Measurements from ENCODE around the gene OSBP2.
"Not testable (repeated sequence)": the region's sequence is repeated elsewhere in the genome, so short reads cannot be mapped to it uniquely, and the experiment has no call there.

Gene OSBP2

DNA sequence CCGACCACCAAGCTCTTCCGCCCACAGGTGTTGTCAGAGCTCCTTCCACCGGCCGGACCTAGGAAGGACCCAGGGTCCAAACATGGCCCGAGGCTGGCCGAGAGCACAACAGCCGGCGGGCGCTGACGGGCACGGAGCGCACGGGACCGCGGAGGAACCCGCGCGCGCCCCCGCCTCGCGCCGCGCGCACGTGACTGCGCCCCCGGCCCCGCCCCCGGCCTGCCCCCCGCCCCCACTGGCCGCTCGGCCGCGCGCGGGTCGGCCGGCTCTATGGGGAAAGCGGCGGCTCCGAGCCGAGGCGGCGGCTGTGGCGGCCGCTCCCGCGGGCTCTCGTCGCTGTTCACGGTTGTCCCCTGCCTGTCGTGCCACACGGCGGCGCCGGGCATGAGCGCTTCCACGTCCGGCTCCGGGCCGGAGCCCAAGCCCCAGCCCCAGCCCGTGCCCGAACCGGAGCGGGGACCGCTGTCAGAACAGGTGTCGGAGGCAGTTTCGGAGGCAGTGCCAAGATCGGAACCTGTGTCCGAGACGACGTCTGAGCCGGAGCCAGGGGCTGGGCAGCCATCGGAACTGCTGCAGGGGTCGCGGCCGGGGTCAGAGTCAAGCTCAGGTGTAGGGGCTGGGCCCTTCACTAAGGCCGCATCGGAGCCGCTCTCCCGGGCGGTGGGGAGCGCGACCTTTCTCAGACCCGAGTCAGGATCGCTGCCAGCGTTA is at the start of gene OSBP2:
OSBP2 (plus strand) TSS at position 235 of the 711 bp plus-strand sequence; CDS start at position 271, 36 bp downstream.
- in situ Hi-C loops (cut with HindIII; ENCODE audit: low sequenced_read_pairs): no loop called here

- in situ Hi-C loops (cut with HindIII; ENCODE audit: low sequenced_read_pairs): no loop called here
These were observed 48.0 kb upstream of the OSBP2 start for GRCh38 chr22:30646518-30647160.

DNA sequence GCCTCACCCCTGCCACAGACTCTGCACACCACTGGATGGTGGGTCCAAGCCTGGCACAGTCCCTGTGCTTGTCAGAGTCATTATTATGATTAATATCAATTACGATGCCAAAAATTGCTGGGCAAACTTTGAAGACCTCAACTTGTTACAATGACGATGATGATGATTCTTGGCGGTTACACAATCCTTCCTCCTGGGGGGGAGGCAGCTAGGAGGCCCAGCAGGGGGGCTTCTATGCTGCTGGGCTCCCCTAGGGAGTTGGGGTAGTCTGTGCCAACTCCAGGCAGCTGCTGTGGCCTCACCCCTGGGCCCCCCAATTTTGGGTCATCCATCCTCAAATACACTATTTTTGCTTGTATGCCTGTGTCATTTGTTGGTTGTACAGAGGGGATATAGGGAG is 47.1 kb upstream of the OSBP2 start:
- in situ Hi-C loops (cut with HindIII; ENCODE audit: low sequenced_read_pairs): no loop called here

GRCh38 chr22:30648825-30649224 is 45.8 kb upstream of the OSBP2 start:
- in situ Hi-C loops (cut with HindIII; ENCODE audit: low sequenced_read_pairs): no loop called here

DNA sequence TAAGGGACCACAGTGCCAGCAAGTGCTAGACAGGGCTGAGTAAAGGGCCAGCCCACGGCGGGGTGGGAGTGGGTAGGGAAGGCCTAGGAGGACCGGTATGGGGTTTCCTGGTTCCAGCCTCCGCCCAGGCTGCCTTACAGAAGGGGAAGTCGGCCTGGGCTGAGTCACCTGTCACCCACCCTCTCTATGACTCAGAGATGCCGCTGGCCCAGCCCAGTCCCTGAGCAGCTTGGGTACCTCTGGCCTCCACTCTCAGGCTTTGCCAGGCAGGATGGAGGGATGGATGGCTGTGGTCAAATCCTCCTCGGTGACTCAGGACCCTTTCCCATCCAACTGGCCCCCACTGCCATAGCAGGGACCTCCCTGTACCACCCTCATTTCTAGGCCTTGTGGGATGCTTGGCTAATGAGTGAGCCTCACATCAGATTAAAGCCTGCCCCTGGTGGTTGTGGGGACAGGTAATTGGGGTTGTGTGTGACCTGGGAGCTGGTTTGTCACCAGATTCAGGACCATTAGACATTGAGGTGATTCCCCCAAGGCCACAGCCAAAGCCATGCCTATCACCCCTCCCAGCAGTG is 45.2 kb upstream of the OSBP2 start:
- in situ Hi-C loops (cut with HindIII; ENCODE audit: low sequenced_read_pairs): no loop called here

GRCh38 chr22:30650508-30651116 is 44.1 kb upstream of the OSBP2 start:
- in situ Hi-C loops (cut with HindIII; ENCODE audit: low sequenced_read_pairs): no loop called here

- in situ Hi-C loops (cut with HindIII; ENCODE audit: low sequenced_read_pairs): no loop called here
These were observed 41.8 kb upstream of the OSBP2 start for GRCh38 chr22:30652852-30653251.

- in situ Hi-C loops (cut with HindIII; ENCODE audit: low sequenced_read_pairs): no loop called here
These were observed 40.3 kb upstream of the OSBP2 start for GRCh38 chr22:30654361-30654760.

DNA sequence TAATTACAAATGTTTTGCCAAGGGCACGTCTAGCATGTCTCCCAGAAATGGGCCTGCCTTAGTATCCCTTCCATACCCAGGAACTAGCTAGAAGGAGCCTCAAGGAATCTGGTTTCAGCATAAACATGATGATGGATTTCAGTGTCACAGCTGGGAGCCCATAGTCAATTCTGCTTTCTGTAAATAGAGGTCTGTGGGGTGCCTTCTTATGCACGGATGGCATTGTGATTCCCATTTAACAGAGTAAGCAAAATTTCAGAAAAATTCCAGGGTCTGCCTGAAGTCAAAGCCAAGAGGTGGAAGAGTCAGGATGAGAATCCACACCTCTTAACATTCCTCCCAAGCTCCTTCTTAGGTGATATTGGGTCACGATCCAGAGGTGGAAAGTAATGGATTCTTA is 39.1 kb upstream of the OSBP2 start:
- in situ Hi-C loops (cut with HindIII; ENCODE audit: low sequenced_read_pairs): no loop called here

DNA sequence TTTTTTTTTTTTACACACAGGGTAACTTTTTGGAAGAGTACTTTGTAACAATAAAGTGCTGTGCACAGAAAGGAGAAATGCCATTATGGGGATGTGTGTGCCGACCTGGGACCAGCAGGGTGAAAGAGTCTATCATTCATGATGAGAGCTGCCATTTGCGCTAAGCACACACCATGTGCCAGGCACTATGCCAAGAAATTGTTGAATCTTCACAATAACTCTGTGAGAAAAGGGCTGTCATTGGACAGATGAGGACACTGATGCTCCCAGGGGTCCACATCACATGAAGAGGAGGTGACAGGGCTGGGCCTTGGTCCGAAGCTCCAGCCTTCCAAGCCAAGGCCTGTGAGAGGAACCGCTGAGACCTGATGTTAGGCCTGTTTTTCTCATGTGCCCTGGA is 32.6 kb upstream of the OSBP2 start:
- in situ Hi-C loops (cut with HindIII; ENCODE audit: low sequenced_read_pairs): no loop called here

GRCh38 chr22:30664798-30665197 is 29.9 kb upstream of the OSBP2 start:
- in situ Hi-C loops (cut with HindIII; ENCODE audit: low sequenced_read_pairs): no loop called here

GRCh38 chr22:30665266-30665665 is 29.4 kb upstream of the OSBP2 start:
- in situ Hi-C loops (cut with HindIII; ENCODE audit: low sequenced_read_pairs): no loop called here

DNA sequence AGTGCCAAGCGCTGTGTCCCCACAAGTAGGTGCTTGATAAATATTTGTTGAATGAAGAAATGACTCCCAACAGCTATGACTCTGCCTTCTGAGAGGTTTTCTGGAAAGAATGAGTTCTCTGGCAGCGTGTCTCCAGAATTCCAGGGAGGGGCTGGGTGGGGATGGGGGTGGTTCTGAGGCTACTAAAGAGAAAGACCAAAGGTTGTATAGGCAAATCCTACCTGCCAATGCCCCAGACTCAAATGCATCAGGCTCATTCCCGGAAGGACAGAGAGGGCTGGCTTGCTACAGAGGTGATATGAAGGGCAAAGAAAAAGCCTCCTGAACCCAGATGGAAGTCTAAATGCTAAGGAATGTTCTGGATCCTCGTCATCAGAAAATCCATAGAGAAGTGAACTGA is 28.9 kb upstream of the OSBP2 start:
- in situ Hi-C loops (cut with HindIII; ENCODE audit: low sequenced_read_pairs): no loop called here

- in situ Hi-C loops (cut with HindIII; ENCODE audit: low sequenced_read_pairs): no loop called here
These were observed 27.6 kb upstream of the OSBP2 start for GRCh38 chr22:30667107-30667493.

- in situ Hi-C loops (cut with HindIII; ENCODE audit: low sequenced_read_pairs): no loop called here
These were observed 26.9 kb upstream of the OSBP2 start, which contains the start of gene DUSP18 for GRCh38 chr22:30667494-30668385. Gene DUSP18 (minus strand): TSS chr22:30667875. CDS start chr22:30664003, 3,872 bp downstream.

DNA sequence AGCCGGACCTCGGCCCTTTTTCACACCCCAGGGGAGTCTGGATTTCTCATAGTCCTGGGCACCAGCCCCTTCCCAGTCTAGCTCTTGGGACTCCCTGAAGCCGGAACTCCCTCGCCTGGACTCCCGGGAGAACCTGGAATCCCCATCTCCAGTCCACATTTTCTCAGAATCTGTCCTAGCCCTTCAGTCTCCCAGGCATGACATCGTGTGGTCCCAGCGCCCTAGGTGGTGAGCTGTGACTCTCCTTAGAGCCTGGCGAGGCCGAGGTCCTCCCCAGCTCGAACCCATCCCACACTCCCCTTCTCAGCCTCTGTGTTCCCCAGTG is 26.3 kb upstream of the OSBP2 start:
- in situ Hi-C loops (cut with HindIII; ENCODE audit: low sequenced_read_pairs): no loop called here

- in situ Hi-C loops (cut with HindIII; ENCODE audit: low sequenced_read_pairs): no loop called here
These were observed 23.6 kb upstream of the OSBP2 start for GRCh38 chr22:30671071-30671470.

GRCh38 chr22:30673136-30673535 is 21.5 kb upstream of the OSBP2 start:
- in situ Hi-C loops (cut with HindIII; ENCODE audit: low sequenced_read_pairs): no loop called here

DNA sequence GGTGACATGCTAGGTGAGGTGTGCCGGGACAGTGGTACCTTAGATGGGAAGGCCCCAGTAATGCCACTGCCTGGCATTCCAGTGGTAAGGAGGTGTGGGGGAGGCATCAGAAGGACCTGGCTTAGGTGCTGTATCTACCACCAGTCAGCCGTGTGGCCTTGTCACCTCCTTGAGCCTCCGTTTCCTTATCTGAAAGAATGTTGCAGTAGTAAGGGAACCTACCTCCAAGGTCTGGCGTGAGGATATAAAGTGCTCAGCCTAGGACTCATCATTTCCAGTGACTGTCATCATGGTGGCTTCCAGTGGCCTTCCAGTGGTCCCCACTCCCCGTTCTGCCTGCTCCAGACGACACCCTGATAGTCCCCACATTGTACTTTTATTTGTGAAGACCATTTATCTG is 20.2 kb upstream of the OSBP2 start:
- in situ Hi-C loops (cut with HindIII; ENCODE audit: low sequenced_read_pairs): no loop called here

GRCh38 chr22:30675436-30675835 is 19.2 kb upstream of the OSBP2 start:
- in situ Hi-C loops (cut with HindIII; ENCODE audit: low sequenced_read_pairs): no loop called here

DNA sequence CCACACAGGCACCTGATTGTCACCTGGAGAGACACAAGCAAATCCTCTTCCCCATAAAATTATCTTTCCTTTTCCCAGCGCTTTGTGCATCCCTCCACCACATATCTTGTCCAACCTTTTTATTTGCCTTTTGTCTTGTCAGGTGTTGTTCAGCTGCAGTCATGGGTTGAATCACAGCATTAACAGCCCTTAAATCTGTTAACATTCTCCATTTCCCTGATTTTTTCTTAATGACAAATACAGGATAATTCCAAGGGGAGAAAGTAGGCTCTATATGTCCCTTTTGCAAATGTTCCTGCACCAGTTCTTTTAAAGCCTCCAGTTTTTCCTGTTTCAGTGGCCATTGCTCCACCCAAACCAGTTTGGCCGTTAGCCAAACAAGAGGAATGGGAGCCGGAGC is 18.1 kb upstream of the OSBP2 start:
- in situ Hi-C loops (cut with HindIII; ENCODE audit: low sequenced_read_pairs): not testable (repeated sequence)
